Stimulated activated CD8-positive, alpha-beta memory T cell treated with anti-CD3 and anti-CD28 coated beads, Interleukin-12 subunit alpha, Interleukin-12 subunit beta, amount 100 ng/mL, for 1 hour (primary cell): ENCODE results near the gene FCAR.
"Not testable (repeated sequence)": the region's sequence is repeated elsewhere in the genome, so short reads cannot be mapped to it uniquely, and the experiment has no call there.

ENCODE experiments used
- DNase-seq: peaks from one replicate; pipeline ENCODE4 v3.0.0-alpha.2; 2020; ENCODE audit warnings: low read depth

Gene FCAR

DNA sequence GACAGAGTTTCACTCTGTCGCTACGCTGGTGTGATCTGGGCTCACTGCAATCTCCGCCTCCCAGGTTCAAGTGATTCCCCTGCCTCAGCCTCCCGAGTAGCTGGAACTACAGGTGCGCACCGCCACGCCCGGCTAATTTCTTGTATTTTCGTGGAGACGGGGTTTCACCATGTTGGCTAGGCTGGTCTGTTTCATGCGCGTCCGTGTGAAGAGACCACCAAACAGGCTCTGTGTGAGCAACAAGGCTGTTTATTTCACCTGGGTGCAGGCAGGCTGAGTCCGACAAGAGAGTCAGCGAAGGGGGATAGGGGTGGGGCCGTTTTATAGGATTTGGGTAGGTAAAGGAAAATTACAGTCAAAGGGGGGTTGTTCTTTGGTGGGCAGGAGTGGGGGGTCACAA is 20.1 kb downstream of the FCAR start:
- not testable (repeated sequence) for DNase-seq

DNA sequence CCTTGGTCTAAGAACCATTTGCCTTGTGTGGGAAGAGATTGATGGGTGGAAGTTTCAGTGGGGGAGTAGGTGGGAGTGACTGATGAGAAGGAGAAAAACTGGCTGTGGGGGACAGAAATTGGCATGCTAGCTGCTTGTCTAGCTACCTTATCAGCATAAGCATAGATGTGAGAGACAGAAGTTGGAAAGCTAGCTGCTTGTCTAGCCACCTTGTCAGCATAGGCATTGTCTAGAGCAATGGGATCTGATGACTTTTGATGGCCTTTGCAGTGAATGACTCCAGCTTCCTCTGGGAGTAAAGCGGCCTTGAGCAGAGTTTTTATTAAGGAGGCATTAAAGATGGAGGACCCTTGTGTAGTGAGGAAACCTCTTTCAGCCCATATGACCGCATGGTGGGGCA is 22.0 kb downstream of the FCAR start:
- no peak for DNase-seq

DNA sequence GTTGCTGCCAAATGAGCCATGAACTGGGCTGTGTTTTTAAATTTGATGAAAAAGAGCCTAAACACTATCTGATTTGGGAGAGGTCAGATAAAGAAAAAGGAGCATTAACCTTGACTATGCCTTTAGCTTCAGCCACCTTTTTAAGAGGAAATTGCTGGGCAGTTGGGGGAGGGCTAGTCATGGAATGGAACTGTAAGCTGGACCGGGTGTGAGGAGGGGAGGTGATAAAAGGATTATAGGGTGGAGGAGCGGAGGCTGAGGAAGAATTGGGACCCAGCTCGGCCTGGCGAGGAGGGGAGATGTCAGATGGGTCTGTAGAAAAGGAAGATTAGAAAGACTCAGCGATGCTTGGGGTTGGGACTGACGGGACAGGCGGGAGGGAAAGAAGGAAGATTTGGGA is 24.6 kb downstream of the FCAR start:
- DNase-seq = not testable (repeated sequence)

- not testable (repeated sequence) for DNase-seq
Measured at GRCh38 chr19:54899646-54900045, 25.6 kb downstream of the FCAR start.

DNA sequence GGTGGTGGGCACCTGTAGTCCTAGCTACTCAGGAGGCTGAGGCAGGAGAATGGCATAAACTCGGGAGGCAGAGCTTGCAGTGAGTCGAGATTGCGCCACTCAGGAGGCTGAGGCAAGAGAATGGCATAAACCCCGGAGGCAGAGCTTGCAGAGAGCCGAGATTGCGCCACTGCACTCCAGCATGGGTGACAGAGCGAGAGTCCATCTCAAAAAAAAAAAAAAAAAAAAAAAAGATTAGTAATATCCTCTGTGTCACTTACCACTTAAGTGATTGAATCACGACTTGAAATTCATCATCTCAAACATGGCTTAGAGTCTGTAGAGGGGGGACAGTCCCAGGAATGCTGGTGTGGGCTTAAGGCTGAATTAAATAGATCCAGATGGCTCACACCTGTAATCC is 27.1 kb downstream of the FCAR start:
- DNase-seq = not testable (repeated sequence)

DNA sequence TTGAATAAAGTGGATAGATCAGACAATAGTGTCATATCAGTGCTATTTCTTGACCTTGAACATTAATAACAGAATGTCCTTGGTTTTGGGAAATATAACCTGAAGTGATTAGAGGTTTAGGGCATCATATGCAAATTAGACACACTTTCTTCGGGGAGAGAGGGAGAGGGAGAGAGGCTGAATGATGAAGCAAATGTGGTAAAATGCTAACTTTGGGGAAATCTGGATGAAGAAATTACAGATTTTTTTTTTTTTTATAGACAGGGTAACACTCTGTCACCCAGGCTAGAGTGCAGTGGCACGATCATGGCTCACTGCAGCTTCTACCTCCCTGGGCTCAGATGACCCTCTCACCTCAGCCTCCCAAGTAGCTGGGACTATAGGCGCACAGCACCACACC is 28.0 kb downstream of the FCAR start:
- DNase-seq = no peak

GRCh38 chr19:54903303-54903702 is 29.3 kb downstream of the FCAR start:
- DNase-seq = no peak

- not testable (repeated sequence) for DNase-seq
Measured at GRCh38 chr19:54904261-54904660, 30.2 kb downstream of the FCAR start.

DNA sequence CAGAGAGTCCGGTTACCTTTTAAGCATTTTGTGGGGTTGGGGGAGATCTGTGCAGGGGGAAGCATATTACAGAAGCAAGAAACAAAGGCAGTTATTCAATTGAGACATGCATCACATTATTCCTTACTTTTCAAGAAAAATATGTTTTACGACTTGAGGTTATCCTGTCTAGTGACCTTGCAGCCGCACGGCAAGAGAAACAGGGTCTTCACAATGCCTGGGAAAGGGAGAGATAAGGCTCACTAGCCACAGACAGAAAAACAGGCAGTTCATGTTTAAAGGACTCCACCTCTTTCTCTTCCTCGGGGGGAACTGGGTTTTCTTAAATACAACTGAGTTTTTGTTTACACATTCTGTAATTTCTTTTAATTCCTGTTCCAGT is 31.4 kb downstream of the FCAR start:
- no peak for DNase-seq

- DNase-seq = peak; percentile 27
Measured at GRCh38 chr19:54905803-54906511, 31.9 kb downstream of the FCAR start, which contains the start of gene NCR1. Gene NCR1, plus strand, starts transcription at chr19:54906148. Its CDS starts 40 bp downstream, at chr19:54906188.

DNA sequence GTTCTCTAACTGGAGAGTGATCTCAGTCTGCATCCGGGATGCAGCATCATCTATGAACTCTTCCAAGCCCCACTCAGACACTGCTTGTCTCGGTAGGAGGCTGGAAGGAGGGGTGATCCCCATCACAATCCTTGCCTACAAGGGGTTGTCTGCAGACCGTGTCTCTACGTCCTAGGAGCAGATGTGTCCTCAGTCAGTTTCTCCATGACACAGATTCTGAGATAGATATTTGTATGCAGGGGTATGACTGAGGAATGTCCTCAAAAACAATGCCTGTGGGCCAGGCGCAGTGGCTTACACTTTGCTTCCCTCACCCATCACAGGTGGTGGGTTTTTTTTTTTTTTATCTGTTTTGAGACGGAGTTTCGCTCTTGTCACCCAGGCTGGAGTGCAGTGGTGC is 32.8 kb downstream of the FCAR start:
- no peak for DNase-seq

- DNase-seq = not testable (repeated sequence)
Measured at GRCh38 chr19:54907899-54908298, 33.9 kb downstream of the FCAR start.

- no peak for DNase-seq
Measured at GRCh38 chr19:54916822-54917221, 42.8 kb downstream of the FCAR start.

DNA sequence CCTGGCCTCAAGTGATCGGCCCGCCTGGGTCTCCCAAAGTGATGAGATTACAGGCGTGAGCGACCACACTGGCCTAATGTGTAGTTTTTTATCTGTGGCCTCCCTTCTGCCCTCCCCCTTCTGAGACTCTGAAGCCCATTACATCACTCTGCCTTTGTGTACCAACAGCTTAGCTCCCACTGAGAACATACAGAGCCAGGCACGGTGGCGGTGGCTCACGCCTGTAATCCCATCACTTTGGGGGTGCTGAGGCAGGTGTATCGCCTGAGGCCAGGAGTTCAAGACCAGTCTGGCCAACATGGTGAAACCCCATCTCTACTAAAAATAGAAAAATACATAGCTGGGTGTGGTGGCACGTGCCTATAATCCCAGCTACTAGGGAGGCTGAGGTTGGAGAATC is 44.5 kb downstream of the FCAR start:
- no peak for DNase-seq

- not testable (repeated sequence) for DNase-seq
Measured at GRCh38 chr19:54919646-54920563, 45.9 kb downstream of the FCAR start.

DNA sequence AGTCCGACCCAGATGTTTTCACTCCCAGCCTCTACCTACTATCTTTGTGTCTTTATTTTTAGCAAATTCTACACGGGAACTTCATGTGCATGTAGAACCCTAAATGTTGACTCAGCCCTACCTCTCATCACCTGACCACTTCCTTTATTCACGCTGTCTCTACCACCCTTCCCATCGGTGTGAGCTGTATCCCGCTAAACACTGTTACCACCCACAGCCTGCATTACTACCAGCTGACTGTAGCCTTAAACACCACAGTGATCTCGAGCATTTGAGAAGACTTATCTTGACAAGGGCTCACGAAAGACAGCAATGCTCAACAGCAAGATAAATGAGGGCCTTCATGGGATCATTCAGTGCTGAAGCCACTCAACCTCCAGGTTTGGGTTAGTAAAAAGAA is 47.0 kb downstream of the FCAR start:
- DNase-seq = no peak

DNA sequence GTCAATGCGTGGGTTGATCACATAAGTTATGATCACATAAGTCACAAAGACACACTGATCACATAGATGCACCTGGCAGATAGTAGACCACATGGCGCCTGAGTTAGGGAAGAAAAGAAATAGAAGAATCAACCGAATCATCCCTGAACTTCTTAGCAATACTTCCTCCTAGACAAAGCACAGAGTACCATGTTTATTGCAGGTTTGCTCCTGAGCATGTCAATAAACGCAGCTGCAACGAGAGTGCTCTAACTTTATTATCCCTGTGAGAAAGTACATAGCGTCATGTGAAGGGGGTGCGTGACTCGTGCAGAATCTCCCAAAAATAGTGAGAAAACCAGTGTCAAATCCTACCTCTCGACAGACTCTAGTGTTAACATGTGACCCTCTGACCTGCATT is 49.2 kb downstream of the FCAR start:
- DNase-seq = no peak

GRCh38 chr19:54928299-54928698 is 54.3 kb downstream of the FCAR start:
- no peak for DNase-seq

DNA sequence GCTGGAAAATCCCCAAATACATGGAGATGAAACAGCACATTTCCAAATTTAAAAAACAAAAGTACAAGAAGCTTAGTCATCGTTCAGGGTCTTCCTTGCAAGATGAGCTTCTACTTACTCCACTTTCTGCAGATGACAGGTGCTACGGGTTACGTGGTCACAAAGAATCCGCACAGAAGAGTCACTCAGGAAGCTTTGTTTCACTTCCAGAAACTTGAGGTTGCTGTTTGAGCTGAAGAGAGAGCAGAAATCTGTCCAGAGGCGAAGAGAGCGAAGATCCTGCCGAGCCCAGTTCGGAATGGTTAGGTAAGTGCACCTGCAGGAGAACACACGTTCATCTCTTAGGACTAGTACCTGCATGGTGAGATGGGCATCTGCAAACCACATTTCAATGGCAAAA is 63.9 kb downstream of the FCAR start:
- DNase-seq = no peak

GRCh38 chr19:54938906-54939305 is 64.9 kb downstream of the FCAR start:
- DNase-seq = no peak

- DNase-seq = not testable (repeated sequence)
Measured at GRCh38 chr19:54939538-54939937, 65.5 kb downstream of the FCAR start.
